Common myeloid progenitor, CD34-positive (primary cell): ENCODE data around the gene IFNG.

ENCODE experiments used
- CTCF ChIA-PET: fragments of 350-600 bp; sonication (Branson Sonifier 250); formaldehyde crosslinking; loops from one replicate; lab custom pipeline; 2021; ENCODE audit warnings: antibody characterized with exemption; lab: Charles Lee
- POLR2A ChIA-PET: fragments of 350-600 bp; sonication (Branson Sonifier 250); formaldehyde crosslinking; loops from one replicate; lab custom pipeline; 2021; ENCODE audit warnings: antibody characterized with exemption; lab: Charles Lee
- DNase-seq, 3 donors: peaks; one replicate each; pipeline versions ENCODE4 v3.0.0 to v3.0.0-alpha.2; 2013
- H3K27ac ChIP-seq, 2 experiments: 1 replicate in 1 of 2; 2 replicates in 1 of 2; pipeline ENCODE4 v1.7.0; 2013; ENCODE audit warnings: inconsistent platforms in 2 of 2, low read length in 2 of 2, mild to moderate bottlenecking in 2 of 2, low read depth in 1 of 2, moderate library complexity in 1 of 2; ENCODE audit not compliant: severe bottlenecking in 2 of 2, insufficient read depth in 1 of 2, poor library complexity in 1 of 2
- H3K27me3 ChIP-seq, 5 experiments: replicated peaks in 2 of 5; 1 replicate in 3 of 5; 2 replicates in 2 of 5; pipeline versions ENCODE4 v1.6.1 to v1.7.0; 2013; ENCODE audit warnings: low read length in 4 of 5, mild to moderate bottlenecking in 2 of 5, moderate library complexity in 2 of 5, inconsistent platforms in 1 of 5; ENCODE audit not compliant: insufficient read depth in 5 of 5, control insufficient read depth in 4 of 5
- H3K36me3 ChIP-seq, 4 experiments: 1 replicate in 2 of 4; 2 replicates in 2 of 4; pipeline versions ENCODE4 v1.6.1 to v1.7.0; 2013; ENCODE audit warnings: low read length in 3 of 4, control low read depth in 1 of 4, mild to moderate bottlenecking in 1 of 4; ENCODE audit not compliant: control insufficient read depth in 4 of 4, insufficient read depth in 4 of 4
- H3K4me1 ChIP-seq, 4 experiments: 1 replicate in 3 of 4; 2 replicates in 1 of 4; pipeline versions ENCODE4 v1.6.1 to v1.7.1; 2013; ENCODE audit warnings: low read length in 3 of 4, mild to moderate bottlenecking in 3 of 4, control low read depth in 1 of 4, inconsistent platforms in 1 of 4, moderate library complexity in 1 of 4; ENCODE audit not compliant: control insufficient read depth in 4 of 4, insufficient read depth in 4 of 4; ENCODE audit errors: control extremely low read depth in 1 of 4
- H3K4me3 ChIP-seq, 7 experiments: 1 replicate in 4 of 7; 2 replicates in 3 of 7; pipeline versions ENCODE4 v1.5.1 to v1.7.0; 2013; ENCODE audit warnings: mild to moderate bottlenecking in 7 of 7, low read length in 6 of 7, moderate library complexity in 6 of 7, inconsistent platforms in 2 of 7, low read depth in 2 of 7, control low read depth in 1 of 7; ENCODE audit not compliant: insufficient read depth in 4 of 7, control insufficient read depth in 1 of 7; ENCODE audit errors: extremely low read depth in 1 of 7
- H3K9me3 ChIP-seq, 5 experiments: 1 replicate in 4 of 5; 2 replicates in 1 of 5; pipeline versions ENCODE4 v1.6.1 to v1.7.1; 2013; ENCODE audit warnings: low read length in 4 of 5, mild to moderate bottlenecking in 2 of 5, inconsistent platforms in 1 of 5, low read depth in 1 of 5, moderate library complexity in 1 of 5; ENCODE audit not compliant: control insufficient read depth in 4 of 5, insufficient read depth in 2 of 5; ENCODE audit errors: control extremely low read depth in 1 of 5
- WGBS: methylation state at CpG from one replicate; pipeline ENCODE4 v1.1.5; 2013; ENCODE audit not compliant: insufficient coverage; 5-methylcytosine and 5-hydroxymethylcytosine counted together

IFNG gene

GRCh38 chr12:68148261-68148951 lies 11.1 kb downstream of the IFNG start:
- ChIA-PET POLR2A (no interaction called here), CTCF (no interaction called here)
- Histone ChIP-seq H3K4me1 (no peaks in the 10 kb centered on the region), H3K36me3 (no peaks in the 10 kb centered on the region), H3K27ac (no peak overlapping the region), H3K4me3 (no peak overlapping the region), H3K27me3 (peaks cover 0 to 2% (median 0%) of the 10 kb centered on the region in 5 experiments), H3K9me3 (no peaks in the 10 kb centered on the region)
- 93% methylated on average over 6 of the region's 7 CpGs for WGBS
- no peak for DNase-seq

GRCh38 chr12:68140556-68140955 lies 19.0 kb downstream of the IFNG start:
- POLR2A ChIA-PET: no interaction called here
- no peak for DNase-seq
- Histone ChIP-seq H3K9me3 (no peaks in the 10 kb centered on the region), H3K36me3 (no peaks in the 10 kb centered on the region), H3K27me3 (no peaks in the 10 kb centered on the region), H3K4me3 (no peak overlapping the region), H3K4me1 (peaks cover 0 to 4% (median 0%) of the 10 kb centered on the region in 4 experiments), H3K27ac (no peak overlapping the region)
- CTCF ChIA-PET: no interaction called here

GRCh38 chr12:68139941-68140340 lies 19.6 kb downstream of the IFNG start:
- DNase-seq: no peak
- H3K4me3 ChIP-seq: no peak overlapping the region
- H3K9me3 ChIP-seq: no peaks in the 10 kb centered on the region
- no peaks in the 10 kb centered on the region for H3K36me3 ChIP-seq
- peaks cover 0 to 4% (median 0%) of the 10 kb centered on the region in 4 experiments for H3K4me1 ChIP-seq
- no peak overlapping the region for H3K27ac ChIP-seq
- H3K27me3 ChIP-seq: no peaks in the 10 kb centered on the region
- ChIA-PET CTCF (no interaction called here), POLR2A (no interaction called here)
- WGBS: 100% methylated on average over 1 of the region's 1 CpG

- ChIA-PET CTCF (no interaction called here), POLR2A (no interaction called here)
- Histone ChIP-seq H3K27me3 (no peaks in the 10 kb centered on the region), H3K36me3 (no peaks in the 10 kb centered on the region), H3K27ac (no peak overlapping the region), H3K4me1 (peaks cover 0 to 4% (median 0%) of the 10 kb centered on the region in 4 experiments), H3K9me3 (peaks cover 0 to 2% (median 0%) of the 10 kb centered on the region in 5 experiments), H3K4me3 (no peak overlapping the region)
- no peak for DNase-seq
- no CpG with 5 or more reads among the region's 1 CpG for WGBS
Measured at GRCh38 chr12:68139001-68139400, 20.5 kb downstream of the IFNG start.

GRCh38 chr12:68138480-68138879 lies 21.1 kb downstream of the IFNG start:
- H3K27ac ChIP-seq: no peak overlapping the region
- peaks cover 0 to 4% (median 0%) of the 10 kb centered on the region in 4 experiments for H3K4me1 ChIP-seq
- H3K4me3 ChIP-seq: no peak overlapping the region
- WGBS: 83% methylated on average over 2 of the region's 2 CpGs
- ChIA-PET CTCF (no interaction called here), POLR2A (no interaction called here)
- H3K9me3 ChIP-seq: peaks cover 0 to 3% (median 0%) of the 10 kb centered on the region in 5 experiments
- no peak for DNase-seq
- H3K36me3 ChIP-seq: no peaks in the 10 kb centered on the region
- H3K27me3 ChIP-seq: no peaks in the 10 kb centered on the region

- 93% methylated on average over 3 of the region's 3 CpGs for WGBS
Measured at GRCh38 chr12:68137335-68137830, 22.2 kb downstream of the IFNG start.

GRCh38 chr12:68135520-68135919 lies 24.0 kb downstream of the IFNG start:
- no peak for DNase-seq
- WGBS: 100% methylated on average over 1 of the region's 3 CpGs
- H3K27me3 ChIP-seq: no peaks in the 10 kb centered on the region
- H3K4me1 ChIP-seq: peaks cover 0 to 4% (median 0%) of the 10 kb centered on the region in 4 experiments
- CTCF ChIA-PET: no interaction called here
- POLR2A ChIA-PET: no interaction called here
- no peak overlapping the region for H3K27ac ChIP-seq
- no peaks in the 10 kb centered on the region for H3K36me3 ChIP-seq
- peaks cover 0 to 15% (median 10%) of the 10 kb centered on the region in 5 experiments for H3K9me3 ChIP-seq
- H3K4me3 ChIP-seq: no peak overlapping the region

More at GRCh38 chr12:68137335-68137830, 22.2 kb downstream of the IFNG start:
- peaks cover 0 to 4% (median 0%) of the 10 kb centered on the region in 4 experiments for H3K4me1 ChIP-seq
- ChIA-PET POLR2A (no interaction called here), CTCF (no interaction called here)
- no peaks in the 10 kb centered on the region for H3K36me3 ChIP-seq
- no peak overlapping the region for H3K4me3 ChIP-seq
- no peak for DNase-seq
- H3K27ac ChIP-seq: no peak overlapping the region
- peaks cover 0 to 6% (median 4%) of the 10 kb centered on the region in 5 experiments for H3K9me3 ChIP-seq
- H3K27me3 ChIP-seq: no peaks in the 10 kb centered on the region
